ENCODE data around the gene TFDP1.
"Not testable (repeated sequence)": the region's sequence is repeated elsewhere in the genome, so short reads cannot be mapped to it uniquely, and the experiment has no call there.

Gene TFDP1

DNA sequence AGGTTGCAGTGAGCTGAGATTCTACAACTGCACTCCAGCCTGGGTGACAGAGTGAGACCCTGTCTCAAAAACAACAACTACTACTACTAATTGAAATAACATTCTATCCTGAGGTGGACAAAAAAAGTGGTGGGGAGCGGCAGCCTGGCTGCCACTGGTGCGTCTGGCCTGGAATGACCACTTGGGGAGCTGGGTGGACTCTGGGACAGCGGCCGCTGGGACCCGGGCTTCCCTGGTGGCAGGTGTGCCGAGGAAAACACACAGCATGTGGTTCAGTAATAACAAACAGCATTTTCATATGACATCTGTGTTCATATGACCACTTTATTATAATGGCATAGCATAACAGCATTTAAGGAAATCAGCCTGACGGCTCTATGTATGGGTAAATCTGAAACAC lies 33.9 kb downstream of the TFDP1 start:
- H3K4me3 ChIP-seq, result no peak overlapping the region
- H3K36me3 ChIP-seq (ENCODE audit: insufficient read depth, low read length), result peaks cover 41% of the 10 kb centered on the region; the same call in 1 of the 2 replicates
- DNase-seq (ENCODE audit: low read depth, low spot score), result no peak
- TF ChIP-seq EZH2 (IDR thresholded peaks at IDR 0.05) (no peak), FOXP2 (optimal IDR thresholded peaks at IDR 0.05; ENCODE audit: control extremely low read depth, extremely low read length, insufficient read depth) (no peak), POLR2AphosphoS5 (IDR thresholded peaks at IDR 0.05; ENCODE audit: borderline replicate concordance, low read depth, low read length) (no peak)
- H3K27ac ChIP-seq, result no peak overlapping the region
- no peaks in the 10 kb centered on the region for H3K9me3 ChIP-seq (ENCODE audit: low read depth, low read length)
- no peak overlapping the region for H3K9ac ChIP-seq (ENCODE audit: insufficient read length)

GRCh38 chr13:113620036-113620796 lies 35.7 kb downstream of the TFDP1 start:
- Histone ChIP-seq H3K4me3 (no peak overlapping the region), H3K36me3 (ENCODE audit: insufficient read depth, low read length) (peaks cover 40% of the 10 kb centered on the region), H3K27ac (no peak overlapping the region), H3K9me3 (ENCODE audit: low read depth, low read length) (no peaks in the 10 kb centered on the region), H3K9ac (ENCODE audit: insufficient read length) (no peak overlapping the region)
- TF ChIP-seq POLR2AphosphoS5 (IDR thresholded peaks at IDR 0.05; ENCODE audit: borderline replicate concordance, low read depth, low read length), result no peak
- no peak for DNase-seq (ENCODE audit: low read depth, low spot score)

DNA sequence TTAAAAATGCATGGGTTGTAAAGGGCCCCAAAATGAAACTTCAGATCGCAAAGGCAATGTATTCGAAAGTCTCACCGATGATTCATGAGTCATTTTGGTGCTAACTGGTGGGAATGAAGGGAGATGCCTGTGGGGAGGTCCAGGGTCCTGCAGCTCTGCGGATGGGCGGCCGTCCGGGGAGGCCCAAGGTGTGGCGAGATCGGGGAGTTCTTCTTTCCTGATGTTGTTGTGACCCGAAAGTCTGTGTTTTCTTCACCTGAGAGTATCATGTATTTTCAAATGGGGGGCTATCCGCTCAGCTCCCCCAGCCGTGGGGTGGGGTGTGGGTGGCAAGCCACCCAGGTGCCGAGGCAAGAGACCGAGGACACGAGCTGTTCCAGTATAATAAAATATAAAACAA lies 36.5 kb downstream of the TFDP1 start:
- DNase-seq (ENCODE audit: low read depth, low spot score), result no peak
- H3K4me3 ChIP-seq, result no peak overlapping the region
- no peak overlapping the region for H3K9ac ChIP-seq (ENCODE audit: insufficient read length)
- TF ChIP-seq POLR2AphosphoS5 (IDR thresholded peaks at IDR 0.05; ENCODE audit: borderline replicate concordance, low read depth, low read length) (no peak), EZH2 (IDR thresholded peaks at IDR 0.05) (no peak), FOXP2 (optimal IDR thresholded peaks at IDR 0.05; ENCODE audit: control extremely low read depth, extremely low read length, insufficient read depth) (no peak)
- H3K36me3 ChIP-seq (ENCODE audit: insufficient read depth, low read length), result peaks cover 43% of the 10 kb centered on the region
- no peaks in the 10 kb centered on the region for H3K9me3 ChIP-seq (ENCODE audit: low read depth, low read length)
- no peak overlapping the region for H3K27ac ChIP-seq

GRCh38 chr13:113621498-113621897 lies 36.9 kb downstream of the TFDP1 start:
- H3K27ac ChIP-seq; H3K9me3 ChIP-seq (ENCODE audit: low read depth, low read length); H3K9ac ChIP-seq (ENCODE audit: insufficient read length); DNase-seq (ENCODE audit: low read depth, low spot score); H3K4me3 ChIP-seq: not testable (repeated sequence)
- peaks cover 43% of the 10 kb centered on the region for H3K36me3 ChIP-seq (ENCODE audit: insufficient read depth, low read length)

DNA sequence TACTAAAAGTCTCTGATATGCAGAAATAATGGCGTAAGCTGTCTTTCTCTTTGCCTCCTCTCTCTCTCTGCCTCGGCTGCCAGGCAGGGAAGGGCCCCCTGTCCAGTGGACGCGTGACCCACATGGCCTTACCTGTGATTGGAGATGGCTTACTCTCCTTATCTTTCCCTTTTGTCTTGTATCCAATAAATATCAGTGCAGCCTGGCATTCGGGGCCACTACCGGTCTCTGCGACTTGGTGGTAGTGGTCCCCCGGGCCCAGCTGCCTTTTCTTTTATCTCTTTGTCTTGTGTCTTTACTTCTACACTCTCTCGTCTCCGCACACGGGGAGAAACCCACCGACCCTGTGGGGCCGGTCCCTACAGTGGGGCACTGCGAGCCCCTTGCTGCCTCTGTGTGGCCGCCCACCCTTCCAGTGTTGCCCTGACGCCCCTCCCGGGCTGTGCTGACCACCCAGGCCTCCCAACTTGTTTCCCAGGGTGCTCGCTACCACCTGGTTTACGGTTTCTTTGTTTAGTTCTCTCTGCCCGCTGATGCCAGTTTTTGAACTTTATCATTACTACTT lies 37.5 kb downstream of the TFDP1 start:
- peaks cover 43% of the 10 kb centered on the region for H3K36me3 ChIP-seq (ENCODE audit: insufficient read depth, low read length)
- not testable (repeated sequence) for H3K9me3 ChIP-seq (ENCODE audit: low read depth, low read length); H3K4me3 ChIP-seq; DNase-seq (ENCODE audit: low read depth, low spot score); H3K9ac ChIP-seq (ENCODE audit: insufficient read length); H3K27ac ChIP-seq

DNA sequence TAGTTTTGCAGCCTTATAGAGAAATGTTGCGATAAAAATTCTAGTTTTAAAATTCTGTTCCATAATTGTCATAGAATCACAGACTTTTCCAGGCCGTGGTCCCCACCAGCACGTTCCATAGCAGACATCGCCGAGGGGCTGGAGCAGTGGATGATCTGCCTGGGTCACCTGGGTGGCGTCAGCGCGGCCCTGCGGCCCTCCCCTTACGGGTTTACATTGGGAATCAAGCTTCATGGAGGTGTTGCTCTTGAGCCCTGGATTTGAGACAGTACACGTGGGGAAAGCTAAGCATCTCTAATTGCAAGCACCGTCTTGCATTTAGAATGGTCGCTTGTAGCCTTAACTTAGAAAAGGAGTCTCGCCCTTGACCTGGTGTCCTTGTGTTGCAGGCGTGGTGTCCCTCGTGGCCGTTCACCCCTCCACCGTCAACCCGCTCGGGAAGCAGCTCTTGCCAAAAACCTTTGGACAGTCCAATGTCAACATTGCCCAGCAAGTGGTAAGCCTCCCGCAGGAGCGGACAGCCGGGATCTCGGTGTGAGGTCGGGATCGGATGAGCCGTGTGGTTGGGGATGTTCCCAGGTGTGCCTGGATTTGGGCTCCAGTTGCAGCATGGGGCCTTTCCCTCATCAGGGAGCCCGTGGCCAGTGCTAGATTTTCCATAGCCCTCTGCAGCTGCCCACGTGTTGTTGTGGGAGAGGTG lies 38.4 kb downstream of the TFDP1 start:
- no peak overlapping the region for H3K9ac ChIP-seq (ENCODE audit: insufficient read length)
- TF ChIP-seq POLR2AphosphoS5 (IDR thresholded peaks at IDR 0.05; ENCODE audit: borderline replicate concordance, low read depth, low read length), result no peak
- no peak for TF ChIP-seq EZH2 (IDR thresholded peaks at IDR 0.05)
- no peak for TF ChIP-seq FOXP2 (optimal IDR thresholded peaks at IDR 0.05; ENCODE audit: control extremely low read depth, extremely low read length, insufficient read depth)
- no peak for DNase-seq (ENCODE audit: low read depth, low spot score)
- peaks cover 50% of the 10 kb centered on the region for H3K36me3 ChIP-seq (ENCODE audit: insufficient read depth, low read length)
- H3K27ac ChIP-seq, result no peak overlapping the region
- no peaks in the 10 kb centered on the region for H3K9me3 ChIP-seq (ENCODE audit: low read depth, low read length)
- no peak overlapping the region for H3K4me3 ChIP-seq

- Histone ChIP-seq H3K9ac (ENCODE audit: insufficient read length) (no peak overlapping the region), H3K4me3 (no peak overlapping the region), H3K27ac (no peak overlapping the region), H3K36me3 (ENCODE audit: insufficient read depth, low read length) (peaks cover 57% of the 10 kb centered on the region), H3K9me3 (ENCODE audit: low read depth, low read length) (no peaks in the 10 kb centered on the region)
- no peak for TF ChIP-seq POLR2AphosphoS5 (IDR thresholded peaks at IDR 0.05; ENCODE audit: borderline replicate concordance, low read depth, low read length)
- no peak for TF ChIP-seq EZH2 (IDR thresholded peaks at IDR 0.05)
- TF ChIP-seq FOXP2 (optimal IDR thresholded peaks at IDR 0.05; ENCODE audit: control extremely low read depth, extremely low read length, insufficient read depth), result no peak
- no peak for DNase-seq (ENCODE audit: low read depth, low spot score)
These were observed 39.1 kb downstream of the TFDP1 start for GRCh38 chr13:113623491-113624234.

DNA sequence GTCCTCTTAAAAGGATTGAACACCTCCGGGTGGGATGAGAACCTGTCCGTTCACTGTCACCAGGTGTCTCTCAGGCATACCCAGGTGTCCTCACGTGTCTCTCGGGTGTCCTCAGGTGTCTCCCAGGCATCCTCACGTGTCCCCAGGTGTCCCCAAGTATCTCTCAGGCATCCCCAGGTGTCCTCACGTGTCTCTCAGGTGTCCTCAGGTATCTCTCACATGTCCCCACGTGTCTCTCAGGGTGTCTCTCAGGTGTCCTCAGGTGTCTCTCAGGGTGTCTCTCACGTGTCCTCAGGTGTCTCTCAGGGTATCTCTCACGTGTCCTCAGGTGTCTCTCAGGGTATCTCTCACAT lies 39.7 kb downstream of the TFDP1 start:
- DNase-seq (ENCODE audit: low read depth, low spot score), result no peak
- peaks cover 62% of the 10 kb centered on the region for H3K36me3 ChIP-seq (ENCODE audit: insufficient read depth, low read length)

GRCh38 chr13:113624640-113625304 lies 40.2 kb downstream of the TFDP1 start:
- not testable (repeated sequence) for H3K4me3 ChIP-seq; H3K9ac ChIP-seq (ENCODE audit: insufficient read length); H3K27ac ChIP-seq; DNase-seq (ENCODE audit: low read depth, low spot score); H3K9me3 ChIP-seq (ENCODE audit: low read depth, low read length)
- peaks cover 68% of the 10 kb centered on the region for H3K36me3 ChIP-seq (ENCODE audit: insufficient read depth, low read length)

More for the DNA sequence above, 39.7 kb downstream of the TFDP1 start:
- no peak for TF ChIP-seq FOXP2 (optimal IDR thresholded peaks at IDR 0.05; ENCODE audit: control extremely low read depth, extremely low read length, insufficient read depth)
- TF ChIP-seq EZH2 (IDR thresholded peaks at IDR 0.05), result no peak
- TF ChIP-seq POLR2AphosphoS5 (IDR thresholded peaks at IDR 0.05; ENCODE audit: borderline replicate concordance, low read depth, low read length), result no peak
- no peak overlapping the region for H3K4me3 ChIP-seq
- H3K9me3 ChIP-seq (ENCODE audit: low read depth, low read length), result no peaks in the 10 kb centered on the region
- no peak overlapping the region for H3K9ac ChIP-seq (ENCODE audit: insufficient read length)
- no peak overlapping the region for H3K27ac ChIP-seq
